Ovary (tissue), 3 donors: ENCODE measurements around the gene TK2.

Experiments
- POLR2A ChIP-seq: fragments of 450-650 bp; IDR thresholded peaks from one replicate; pipeline ENCODE4 v1.6.1; 2017; ENCODE audit warnings: antibody characterized with exemption, mild to moderate bottlenecking, moderate library complexity
- TF ChIP-seq, protein P1 (sequence below), 3 donors: fragments of 450-650 bp in 2 of 3; fragments of 200-600 bp in 1 of 3; IDR thresholded peaks; one replicate each; pipeline versions ENCODE4 v1.5.1 to v1.8.0; 2016 to 2022; ENCODE audit warnings: antibody characterized with exemption in 3 of 3, mild to moderate bottlenecking in 1 of 3
- donor health status: DM: no; HTN: no; CAD: no.

DNA sequence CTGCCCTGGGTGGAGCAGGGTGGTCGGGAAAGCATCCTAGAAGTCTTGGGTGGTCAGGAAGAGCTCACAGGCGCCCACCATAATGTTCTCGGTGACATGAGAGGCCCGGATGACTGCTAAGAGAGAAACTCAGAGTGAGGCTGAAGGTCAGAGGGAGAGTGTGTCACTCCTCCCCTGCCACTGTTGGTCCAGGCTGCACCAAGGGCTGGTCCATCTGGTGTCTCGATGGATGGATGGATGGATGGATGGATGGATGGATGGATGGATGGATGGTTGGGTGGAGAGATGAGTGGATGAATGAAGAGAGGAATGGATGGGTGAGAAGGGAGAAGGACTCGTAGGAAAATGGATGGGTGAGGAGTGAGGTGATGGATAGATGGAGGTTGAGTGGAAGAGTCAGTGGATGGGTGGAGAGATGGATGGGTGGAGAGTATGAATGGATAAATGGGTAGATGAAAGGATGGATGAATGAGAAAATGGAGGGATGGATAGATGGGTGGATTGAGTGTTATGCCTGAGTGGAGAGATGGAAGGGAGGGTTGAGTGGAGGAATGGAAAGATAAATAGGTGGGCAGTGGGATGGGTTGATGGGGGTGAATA lies 79.9 kb downstream of the TK2 start:
- TF ChIP-seq, protein P1, sequence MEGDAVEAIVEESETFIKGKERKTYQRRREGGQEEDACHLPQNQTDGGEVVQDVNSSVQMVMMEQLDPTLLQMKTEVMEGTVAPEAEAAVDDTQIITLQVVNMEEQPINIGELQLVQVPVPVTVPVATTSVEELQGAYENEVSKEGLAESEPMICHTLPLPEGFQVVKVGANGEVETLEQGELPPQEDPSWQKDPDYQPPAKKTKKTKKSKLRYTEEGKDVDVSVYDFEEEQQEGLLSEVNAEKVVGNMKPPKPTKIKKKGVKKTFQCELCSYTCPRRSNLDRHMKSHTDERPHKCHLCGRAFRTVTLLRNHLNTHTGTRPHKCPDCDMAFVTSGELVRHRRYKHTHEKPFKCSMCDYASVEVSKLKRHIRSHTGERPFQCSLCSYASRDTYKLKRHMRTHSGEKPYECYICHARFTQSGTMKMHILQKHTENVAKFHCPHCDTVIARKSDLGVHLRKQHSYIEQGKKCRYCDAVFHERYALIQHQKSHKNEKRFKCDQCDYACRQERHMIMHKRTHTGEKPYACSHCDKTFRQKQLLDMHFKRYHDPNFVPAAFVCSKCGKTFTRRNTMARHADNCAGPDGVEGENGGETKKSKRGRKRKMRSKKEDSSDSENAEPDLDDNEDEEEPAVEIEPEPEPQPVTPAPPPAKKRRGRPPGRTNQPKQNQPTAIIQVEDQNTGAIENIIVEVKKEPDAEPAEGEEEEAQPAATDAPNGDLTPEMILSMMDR (IDR thresholded peaks at IDR 0.05): no peak
- TF ChIP-seq POLR2A: no peak
